Large intestine (tissue), 3 donors: Measurements from ENCODE around the gene CABLES2. TPM values are rescaled to one million over a fixed set of nuclear protein-coding genes. Genes with fewer than 3 reads are reported as not detected.
"Not testable (repeated sequence)": the region's sequence is repeated elsewhere in the genome, so short reads cannot be mapped to it uniquely, and the experiment has no call there.

ENCODE experiments used
- DNase-seq, 2 donors: peaks; one replicate each; pipeline versions ENCODE4 v3.0.0 to v3.0.0-alpha.2; 2013
- H3K27ac ChIP-seq: one replicate; pipeline ENCODE4 v1.5.1; 2013; ENCODE audit warnings: low read length
- H3K27me3 ChIP-seq: 2 replicates; pipeline ENCODE4 v1.6.1; 2013; ENCODE audit warnings: low read length; ENCODE audit not compliant: control insufficient read depth, insufficient read depth
- H3K36me3 ChIP-seq: 2 replicates; pipeline ENCODE4 v1.6.1; 2013; ENCODE audit warnings: low read length; ENCODE audit not compliant: control insufficient read depth, insufficient read depth
- H3K4me1 ChIP-seq: one replicate; pipeline ENCODE4 v1.6.1; 2013; ENCODE audit warnings: low read length; ENCODE audit not compliant: control insufficient read depth, insufficient read depth
- H3K4me3 ChIP-seq: one replicate; pipeline ENCODE4 v1.5.1; 2013; ENCODE audit warnings: low read length
- H3K9me3 ChIP-seq: one replicate; pipeline ENCODE4 v1.6.1; 2013; ENCODE audit warnings: mild to moderate bottlenecking, low read depth, low read length, moderate library complexity; ENCODE audit not compliant: control insufficient read depth
- WGBS: methylation state at CpG from one replicate; pipeline ENCODE4 v1.1.5; 2013; ENCODE audit warnings: low lambda C conversion rate; ENCODE audit not compliant: insufficient coverage; 5-methylcytosine and 5-hydroxymethylcytosine counted together
- polyA plus RNA-seq: library from polyadenylated mRNA; unstranded; fragments of 120-200 nt; gene quantifications from one replicate; pipeline ENCODE4 v1.2.1, GENCODE V29; 2013

CABLES2 gene
- polyA plus RNA-seq, 1 donor, result 7.1 TPM

GRCh38 chr20:62426059-62426348 lies 18.9 kb upstream of the CABLES2 start:
- WGBS, result no CpG with 5 or more reads among the region's 4 CpGs
- H3K4me1 ChIP-seq, result peaks cover 77% of the 10 kb centered on the region
- not testable (repeated sequence) for DNase-seq

GRCh38 chr20:62425281-62426058 lies 18.4 kb upstream of the CABLES2 start:
- H3K27ac ChIP-seq, result no peak overlapping the region
- H3K4me3 ChIP-seq, result no peak overlapping the region
- DNase-seq, result no peak
- WGBS, result no CpG with 5 or more reads among the region's 21 CpGs
- peaks cover 74% of the 10 kb centered on the region for H3K4me1 ChIP-seq
- H3K36me3 ChIP-seq, result no peaks in the 10 kb centered on the region
- no peaks in the 10 kb centered on the region for H3K27me3 ChIP-seq
- no peaks in the 10 kb centered on the region for H3K9me3 ChIP-seq

More at GRCh38 chr20:62426059-62426348, 18.9 kb upstream of the CABLES2 start:
- not testable (repeated sequence) for H3K27me3 ChIP-seq, H3K4me3 ChIP-seq, H3K27ac ChIP-seq, H3K9me3 ChIP-seq, H3K36me3 ChIP-seq

DNA sequence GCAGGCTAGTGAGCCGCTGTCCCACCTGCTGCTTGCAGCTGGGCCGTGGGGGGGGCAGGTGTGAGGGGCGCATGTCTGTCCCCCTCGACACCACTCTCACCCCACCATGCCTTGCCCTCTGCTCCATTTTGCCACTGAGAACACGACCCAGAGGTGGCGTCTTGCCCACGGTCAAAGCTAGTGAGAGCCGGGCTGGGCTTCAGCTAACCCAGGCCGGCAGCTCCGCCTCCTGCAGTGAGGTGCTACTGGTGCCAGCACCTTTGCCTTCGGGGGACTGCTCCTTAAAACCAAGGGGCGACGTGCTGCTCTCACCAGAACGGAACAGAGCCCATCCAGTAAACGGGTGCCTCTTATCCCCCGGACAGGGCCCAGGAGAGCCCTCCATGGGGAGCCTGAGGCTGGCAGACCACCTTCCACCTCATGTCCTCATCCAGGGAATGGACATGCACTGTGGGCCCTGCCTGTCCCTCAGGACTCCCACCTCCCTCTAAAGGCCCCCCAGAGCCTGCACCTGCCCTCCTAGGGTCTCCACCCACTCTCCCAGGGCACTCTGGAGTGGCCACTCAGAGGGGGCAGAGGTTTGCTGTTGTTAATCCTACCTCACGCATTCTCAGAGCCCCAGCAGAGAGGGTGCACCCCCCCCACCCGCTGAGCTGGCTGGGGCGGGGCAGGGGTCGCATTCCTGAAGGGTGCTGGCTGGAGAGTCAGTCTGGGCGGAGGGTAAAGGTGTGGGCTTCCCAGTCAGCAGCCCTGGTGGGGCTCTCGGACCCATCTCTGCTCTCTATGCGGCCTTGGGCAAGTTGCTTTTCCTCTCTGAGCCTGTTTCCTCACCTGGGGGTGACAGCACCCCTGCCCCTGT lies 17.4 kb upstream of the CABLES2 start:
- no peaks in the 10 kb centered on the region for H3K27me3 ChIP-seq
- WGBS, result no CpG with 5 or more reads among the region's 23 CpGs
- no peak overlapping the region for H3K27ac ChIP-seq
- DNase-seq, result peak in 1 of 2 donors; percentile 53
- no peaks in the 10 kb centered on the region for H3K36me3 ChIP-seq
- H3K4me3 ChIP-seq, result no peak overlapping the region
- H3K4me1 ChIP-seq, result peaks cover 64% of the 10 kb centered on the region
- no peaks in the 10 kb centered on the region for H3K9me3 ChIP-seq

- H3K27ac ChIP-seq, result peak overlapping the region; percentile 4
- no CpG with 5 or more reads among the region's 10 CpGs for WGBS
- H3K36me3 ChIP-seq, result no peaks in the 10 kb centered on the region
- H3K27me3 ChIP-seq, result no peaks in the 10 kb centered on the region
- peaks cover 52% of the 10 kb centered on the region for H3K4me1 ChIP-seq
- peak in 1 of 2 donors; percentile 77 for DNase-seq
- H3K4me3 ChIP-seq, result no peak overlapping the region
- no peaks in the 10 kb centered on the region for H3K9me3 ChIP-seq
Measured at GRCh38 chr20:62423326-62423706, 16.2 kb upstream of the CABLES2 start.

GRCh38 chr20:62422636-62423325 lies 15.7 kb upstream of the CABLES2 start:
- H3K36me3 ChIP-seq, result no peaks in the 10 kb centered on the region
- no CpG with 5 or more reads among the region's 20 CpGs for WGBS
- H3K27me3 ChIP-seq, result no peaks in the 10 kb centered on the region
- peak overlapping the region; percentile 4 for H3K27ac ChIP-seq
- peaks cover 47% of the 10 kb centered on the region for H3K4me1 ChIP-seq
- DNase-seq, result no peak
- H3K4me3 ChIP-seq, result no peak overlapping the region
- no peaks in the 10 kb centered on the region for H3K9me3 ChIP-seq

- H3K36me3 ChIP-seq, result peaks cover under 1% of the 10 kb centered on the region
- no peaks in the 10 kb centered on the region for H3K9me3 ChIP-seq
- no peak overlapping the region for H3K27ac ChIP-seq
- no CpG with 5 or more reads among the region's 6 CpGs for WGBS
- no peaks in the 10 kb centered on the region for H3K27me3 ChIP-seq
- DNase-seq, result no peak
- peaks cover 36% of the 10 kb centered on the region for H3K4me1 ChIP-seq
- H3K4me3 ChIP-seq, result no peak overlapping the region
Measured at GRCh38 chr20:62421716-62421990, 14.6 kb upstream of the CABLES2 start.

GRCh38 chr20:62420846-62421715 lies 14.0 kb upstream of the CABLES2 start:
- no peak for DNase-seq
- Histone ChIP-seq H3K36me3 (peaks cover 3% of the 10 kb centered on the region), H3K9me3 (no peaks in the 10 kb centered on the region), H3K4me3 (no peak overlapping the region), H3K27me3 (no peaks in the 10 kb centered on the region), H3K27ac (no peak overlapping the region), H3K4me1 (peaks cover 30% of the 10 kb centered on the region)
- no CpG with 5 or more reads among the region's 24 CpGs for WGBS

- Histone ChIP-seq H3K27ac (no peak overlapping the region), H3K4me3 (no peak overlapping the region), H3K9me3 (peaks cover 4% of the 10 kb centered on the region), H3K4me1 (peaks cover 29% of the 10 kb centered on the region), H3K36me3 (peaks cover 3% of the 10 kb centered on the region), H3K27me3 (no peaks in the 10 kb centered on the region)
- no peak for DNase-seq
- no CpG with 5 or more reads among the region's 9 CpGs for WGBS
Measured at GRCh38 chr20:62419759-62420158, 12.7 kb upstream of the CABLES2 start.

GRCh38 chr20:62418709-62419487 lies 11.8 kb upstream of the CABLES2 start:
- no CpG with 5 or more reads among the region's 19 CpGs for WGBS
- H3K36me3 ChIP-seq, result peaks cover 3% of the 10 kb centered on the region
- peaks cover 4% of the 10 kb centered on the region for H3K9me3 ChIP-seq
- DNase-seq, result no peak
- peaks cover 29% of the 10 kb centered on the region for H3K4me1 ChIP-seq
- H3K27me3 ChIP-seq, result no peaks in the 10 kb centered on the region
- H3K4me3 ChIP-seq, result no peak overlapping the region
- H3K27ac ChIP-seq, result no peak overlapping the region
